Stomach (tissue), 9 donors: ENCODE results near the gene CNTF. TPM values are rescaled to one million over a fixed set of nuclear protein-coding genes. Genes with fewer than 3 reads are reported as not detected.

Experiments
- DNase-seq, 2 donors: peaks; one replicate each; pipeline versions ENCODE4 v3.0.0 to v3.0.0-alpha.2; 2013 to 2019
- H3K27ac ChIP-seq, 5 donors: fragments of 200-600 bp in 4 of 5; sonication (generic) in 4 of 5; one replicate each; pipeline ENCODE4 v1.5.1; 2013 to 2019; ENCODE audit warnings: mild to moderate bottlenecking in 1 of 5, moderate library complexity in 1 of 5
- H3K27me3 ChIP-seq, 3 donors: fragments of 200-600 bp; sonication (generic); one replicate each; pipeline ENCODE4 v1.5.1; 2017 to 2019; ENCODE audit warnings: mixed run types in 1 of 3
- H3K36me3 ChIP-seq, 4 donors: fragments of 200-600 bp; sonication (generic); 1 replicate in 3 of 4; 2 replicates in 1 of 4; pipeline ENCODE4 v1.5.1; 2016 to 2019
- H3K4me1 ChIP-seq, 4 donors: fragments of 200-600 bp; sonication (generic); one replicate each; pipeline ENCODE4 v1.5.1; 2016 to 2019
- H3K4me3 ChIP-seq, 4 donors: fragments of 200-600 bp; sonication (generic) in 3 of 4; one replicate each; pipeline ENCODE4 v1.5.1; 2016 to 2019; ENCODE audit warnings: mild to moderate bottlenecking in 1 of 4
- H3K9me3 ChIP-seq, 4 donors: fragments of 200-600 bp; sonication (generic); one replicate each; pipeline ENCODE4 v1.5.1; 2016 to 2019
- EP300 ChIP-seq: sonication (generic); formaldehyde crosslinking; IDR thresholded peaks from one replicate; pipeline ENCODE4 v1.6.1; 2017; ENCODE audit warnings: antibody characterized with exemption
- POLR2A ChIP-seq, 4 donors: fragments of 450-650 bp; IDR thresholded peaks; one replicate each; pipeline ENCODE4 v1.6.1; 2016; ENCODE audit warnings: antibody characterized with exemption in 4 of 4, control low read depth in 2 of 4, mild to moderate bottlenecking in 1 of 4, moderate library complexity in 1 of 4
- POLR2AphosphoS5 ChIP-seq, 3 donors: sonication (generic); formaldehyde crosslinking; IDR thresholded peaks; one replicate each; pipeline ENCODE4 v1.6.1; 2016; ENCODE audit warnings: antibody characterized with exemption in 3 of 3
- WGBS, 5 donors: extraction: QIAGEN DNeasy Blood & Tissue Kit in 3 of 5; methylation state at CpG; one replicate each; pipeline versions ENCODE4 v1.1.5 to v1.1.7; 2013 to 2018; 5-methylcytosine and 5-hydroxymethylcytosine counted together
- intact Hi-C: fragments of 100-400 bp; cut with DNase I; formaldehyde crosslinking; loops from one replicate; pipeline ENCODE4 v1.15.1; 2023; ENCODE audit warnings: low total_unique reads
- polyA plus RNA-seq, 3 donors: library from polyadenylated mRNA; stranded (reverse); fragments of 200-250 nt; gene quantifications; one replicate each; pipeline ENCODE4 v1.2.3, GENCODE V29; 2013
- total RNA-seq, 5 donors: library from RNA; depleted of rRNA; stranded (reverse); fragments of >200 nt; gene quantifications; one replicate each; pipeline versions ENCODE4 v1.1.0 to v1.2.3, GENCODE V29; 2014 to 2016
- TF ChIP-seq, protein P1 (sequence below), 7 experiments: fragments of 450-650 bp in 4 of 7; fragments of 200-600 bp in 3 of 7; sonication (generic) in 3 of 7; IDR thresholded peaks; one replicate each; pipeline ENCODE4 v1.5.1; 2016 to 2019; ENCODE audit warnings: antibody characterized with exemption in 7 of 7, control low read depth in 2 of 7, mild to moderate bottlenecking in 1 of 7
- donor health status: healthy with polysubstance abuse.
- donor health status: Bipolar disorder and iron deficiency.
- donor health status: healthy.

The CNTF gene
- total and polyA plus RNA-seq, 8 donors = 0.25 to 3.9 (median 0.60) TPM; not detected in 4

DNA sequence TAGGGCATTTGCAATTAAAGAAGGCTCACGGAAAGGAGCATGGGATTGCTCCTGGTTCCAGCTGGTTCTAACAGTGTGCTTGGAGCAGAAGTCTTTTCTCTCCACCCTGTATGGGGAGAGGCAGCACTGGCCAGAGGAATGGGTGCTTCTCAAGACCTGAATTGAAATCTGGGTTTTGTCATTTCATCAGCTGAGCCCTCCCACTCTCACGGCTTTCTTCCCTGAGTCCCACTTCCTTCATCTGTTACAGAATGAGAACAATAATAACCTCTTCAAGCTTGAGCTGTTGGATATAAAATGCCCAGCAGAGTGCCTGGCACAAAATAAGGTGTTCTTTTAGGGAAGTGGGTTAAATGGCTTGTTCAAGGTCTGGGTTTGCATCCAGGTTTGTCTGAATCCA, 17.2 kb downstream of the CNTF start:
- intact Hi-C loops = no loop called here
- no peak overlapping the region for H3K4me3 ChIP-seq
- no peak overlapping the region for H3K27ac ChIP-seq
- no peak for DNase-seq
- no peaks in the 10 kb centered on the region for H3K27me3 ChIP-seq
- no peak for TF ChIP-seq EP300
- no peak for TF ChIP-seq POLR2A (IDR thresholded peaks at IDR 0.05)
- TF ChIP-seq, protein P1, sequence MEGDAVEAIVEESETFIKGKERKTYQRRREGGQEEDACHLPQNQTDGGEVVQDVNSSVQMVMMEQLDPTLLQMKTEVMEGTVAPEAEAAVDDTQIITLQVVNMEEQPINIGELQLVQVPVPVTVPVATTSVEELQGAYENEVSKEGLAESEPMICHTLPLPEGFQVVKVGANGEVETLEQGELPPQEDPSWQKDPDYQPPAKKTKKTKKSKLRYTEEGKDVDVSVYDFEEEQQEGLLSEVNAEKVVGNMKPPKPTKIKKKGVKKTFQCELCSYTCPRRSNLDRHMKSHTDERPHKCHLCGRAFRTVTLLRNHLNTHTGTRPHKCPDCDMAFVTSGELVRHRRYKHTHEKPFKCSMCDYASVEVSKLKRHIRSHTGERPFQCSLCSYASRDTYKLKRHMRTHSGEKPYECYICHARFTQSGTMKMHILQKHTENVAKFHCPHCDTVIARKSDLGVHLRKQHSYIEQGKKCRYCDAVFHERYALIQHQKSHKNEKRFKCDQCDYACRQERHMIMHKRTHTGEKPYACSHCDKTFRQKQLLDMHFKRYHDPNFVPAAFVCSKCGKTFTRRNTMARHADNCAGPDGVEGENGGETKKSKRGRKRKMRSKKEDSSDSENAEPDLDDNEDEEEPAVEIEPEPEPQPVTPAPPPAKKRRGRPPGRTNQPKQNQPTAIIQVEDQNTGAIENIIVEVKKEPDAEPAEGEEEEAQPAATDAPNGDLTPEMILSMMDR (IDR thresholded peaks at IDR 0.05) = no peak
- no peak for TF ChIP-seq POLR2AphosphoS5 (IDR thresholded peaks at IDR 0.05)
- no peaks in the 10 kb centered on the region for H3K9me3 ChIP-seq
- WGBS, 5 donors = 69 to 76% (median 73%) methylated on average over 2 of the region's 2 CpGs
- H3K4me1 ChIP-seq = peaks cover 0 to 9% (median 3%) of the 10 kb centered on the region in 4 donors
- H3K36me3 ChIP-seq = no peaks in the 10 kb centered on the region

DNA sequence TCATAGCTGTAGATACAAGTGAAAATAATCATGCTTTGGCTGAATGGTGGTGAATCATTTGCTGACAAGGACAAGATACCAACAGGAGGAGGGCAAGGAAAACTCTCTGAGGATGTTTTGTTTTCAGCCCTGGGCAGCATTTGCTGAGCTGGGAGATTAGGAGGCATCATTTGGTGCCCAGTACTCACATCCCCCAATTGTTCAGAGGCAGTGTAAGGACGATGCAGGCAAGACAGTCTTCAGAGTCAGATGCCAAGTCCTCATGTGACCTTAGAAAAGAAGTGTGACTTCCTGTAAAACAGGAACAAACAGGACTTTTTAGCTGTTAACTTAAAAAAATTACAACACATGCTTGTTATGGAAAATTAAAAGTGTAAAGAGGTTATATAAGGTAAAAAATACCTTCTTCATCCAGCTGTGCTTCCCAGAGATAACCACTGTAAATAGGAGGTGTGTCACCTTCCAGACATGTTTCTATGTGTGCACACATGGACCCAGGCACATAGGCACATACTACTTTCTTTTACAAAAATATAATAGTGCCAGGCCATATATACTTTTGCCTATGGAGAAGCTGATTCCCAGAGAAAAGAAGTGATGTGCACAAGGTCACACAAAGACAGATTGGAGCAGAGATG, 18.0 kb downstream of the CNTF start:
- intact Hi-C loops = no loop called here
- WGBS, 5 donors = 0 to 25% (median 22%) methylated on average over 1 of the region's 1 CpG
- H3K9me3 ChIP-seq = peaks cover 0 to 3% (median 2%) of the 10 kb centered on the region in 4 donors
- peaks cover 0 to 9% (median 3%) of the 10 kb centered on the region in 4 donors for H3K4me1 ChIP-seq
- TF ChIP-seq POLR2AphosphoS5 (IDR thresholded peaks at IDR 0.05) = no peak
- TF ChIP-seq, protein P1 (IDR thresholded peaks at IDR 0.05) = no peak
- TF ChIP-seq POLR2A (IDR thresholded peaks at IDR 0.05) = no peak
- TF ChIP-seq EP300 = no peak
- H3K27ac ChIP-seq = no peak overlapping the region
- no peaks in the 10 kb centered on the region for H3K36me3 ChIP-seq
- H3K4me3 ChIP-seq = no peak overlapping the region
- H3K27me3 ChIP-seq = no peaks in the 10 kb centered on the region
- no peak for DNase-seq

DNA sequence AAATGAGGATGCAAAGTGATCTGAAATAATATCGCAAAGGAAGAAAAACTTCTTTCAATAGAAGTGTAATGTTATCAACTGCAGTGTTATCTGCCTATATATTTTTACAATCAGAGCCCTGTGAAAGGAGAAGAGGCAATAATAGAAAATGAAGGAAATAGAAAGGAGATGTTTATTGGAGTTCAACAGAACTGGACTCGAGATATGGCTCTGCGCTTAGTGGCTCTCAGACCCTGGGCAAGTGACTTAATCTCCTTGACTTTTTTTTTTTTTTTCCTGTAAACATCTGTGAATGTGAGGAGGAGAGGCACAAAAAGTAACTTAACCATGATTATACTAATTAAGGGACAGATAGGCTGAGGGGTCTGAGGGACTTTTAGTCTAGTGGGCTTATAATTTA, 18.9 kb downstream of the CNTF start:
- peaks cover 3 to 12% (median 9%) of the 10 kb centered on the region in 4 donors for H3K9me3 ChIP-seq
- intact Hi-C loops = no loop called here
- no peak for DNase-seq
- H3K27ac ChIP-seq = no peak overlapping the region
- H3K27me3 ChIP-seq = no peaks in the 10 kb centered on the region
- no peak overlapping the region for H3K4me3 ChIP-seq
- H3K36me3 ChIP-seq = no peaks in the 10 kb centered on the region
- WGBS, 5 donors = 42 to 66% (median 55%) methylated on average over 3 of the region's 3 CpGs
- H3K4me1 ChIP-seq = peaks cover 0 to 9% (median 3%) of the 10 kb centered on the region in 4 donors
- no peak for TF ChIP-seq EP300
- no peak for TF ChIP-seq POLR2AphosphoS5 (IDR thresholded peaks at IDR 0.05)

DNA sequence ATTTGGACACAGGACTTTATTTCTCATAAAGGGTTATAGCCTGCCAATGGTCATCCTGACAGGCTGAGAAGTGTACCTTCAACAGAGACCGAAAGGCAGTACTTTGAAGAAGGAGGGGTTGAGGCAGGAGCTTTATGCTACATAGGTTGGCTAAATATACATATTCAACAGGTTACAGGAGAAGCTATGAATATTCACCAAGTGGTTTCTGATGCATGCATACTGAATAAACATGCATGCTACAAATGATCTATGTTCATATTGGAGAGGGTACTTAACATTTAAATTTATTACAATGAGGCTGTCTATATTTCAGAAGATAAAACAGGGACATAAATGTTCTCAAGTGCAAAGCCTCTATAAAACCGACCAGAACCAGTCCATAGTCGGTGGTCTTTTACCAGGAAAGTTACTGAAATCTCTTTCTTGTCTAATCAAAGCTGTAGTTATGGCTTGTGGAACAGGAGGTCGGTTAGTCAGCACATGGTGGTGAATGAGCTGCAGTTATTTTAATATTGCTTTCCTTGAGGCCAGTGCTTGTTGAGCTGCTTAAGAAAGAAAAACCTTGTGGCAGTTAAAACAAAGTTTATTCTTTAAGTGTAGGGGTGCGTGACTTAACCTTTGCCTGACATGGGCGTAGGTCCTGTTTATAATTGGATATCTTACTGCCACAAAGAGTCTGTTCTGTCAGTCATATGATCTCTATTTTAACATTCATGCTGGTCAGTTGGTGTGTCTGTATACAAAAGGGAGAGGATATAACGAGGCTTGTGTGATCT, 19.5 kb downstream of the CNTF start:
- intact Hi-C loops = no loop called here
- Histone ChIP-seq H3K27ac (no peak overlapping the region), H3K9me3 (peaks cover 3 to 13% (median 9%) of the 10 kb centered on the region in 4 donors), H3K36me3 (no peaks in the 10 kb centered on the region), H3K27me3 (no peaks in the 10 kb centered on the region), H3K4me3 (no peak overlapping the region), H3K4me1 (peaks cover 0 to 9% (median 3%) of the 10 kb centered on the region in 4 donors)
- 50 to 66% (median 52%) methylated on average over 7 of the region's 7 CpGs for WGBS, 5 donors
- TF ChIP-seq, protein P1 (IDR thresholded peaks at IDR 0.05) = no peak
- no peak for TF ChIP-seq POLR2A (IDR thresholded peaks at IDR 0.05)
- no peak for TF ChIP-seq EP300
- TF ChIP-seq POLR2AphosphoS5 (IDR thresholded peaks at IDR 0.05) = no peak
- DNase-seq = no peak

DNA sequence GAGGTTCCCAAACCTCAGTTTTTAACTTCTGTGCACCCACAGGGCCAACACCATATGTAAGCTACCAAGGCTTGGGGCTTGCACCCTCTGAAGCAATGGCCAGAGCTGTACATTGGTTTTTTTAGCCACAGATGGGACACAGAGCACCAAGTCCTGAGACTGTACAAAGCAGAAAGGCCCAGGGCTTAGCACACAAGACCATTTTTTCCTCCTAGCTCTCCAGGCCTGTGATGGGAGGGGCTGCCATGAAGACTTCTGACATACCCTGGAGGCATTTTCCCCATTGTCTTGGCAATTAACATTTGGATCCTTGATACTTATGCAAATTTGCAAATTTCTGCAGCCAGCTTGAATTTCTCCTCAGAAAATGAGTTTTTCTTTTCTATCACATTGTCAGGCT, 23.4 kb downstream of the CNTF start:
- intact Hi-C loops = no loop called here
- DNase-seq = no peak
- no peak for TF ChIP-seq POLR2A (IDR thresholded peaks at IDR 0.05)
- TF ChIP-seq, protein P1 (IDR thresholded peaks at IDR 0.05) = no peak
- TF ChIP-seq POLR2AphosphoS5 (IDR thresholded peaks at IDR 0.05) = no peak
- TF ChIP-seq EP300 = no peak

More for the DNA sequence above, 23.4 kb downstream of the CNTF start:
- H3K4me3 ChIP-seq = no peak overlapping the region
- H3K27ac ChIP-seq = no peak overlapping the region
- H3K9me3 ChIP-seq = peaks cover 3 to 13% (median 9%) of the 10 kb centered on the region in 4 donors
- H3K4me1 ChIP-seq = peaks cover 0 to 3% (median 0%) of the 10 kb centered on the region in 4 donors
- no peaks in the 10 kb centered on the region for H3K27me3 ChIP-seq
- no peaks in the 10 kb centered on the region for H3K36me3 ChIP-seq
